ENCODE results near the gene ARHGEF17.

ARHGEF17 gene

GRCh38 chr11:73291196-73291595, 16.9 kb upstream of the ARHGEF17 start:
- no peak for TF ChIP-seq CTCF (IDR thresholded peaks at IDR 0.05)
- H3K4me2 ChIP-seq (ENCODE audit: low read length) = no peak overlapping the region

GRCh38 chr11:73291781-73292524, 16.1 kb upstream of the ARHGEF17 start:
- no peaks in the 10 kb centered on the region for H3K9me3 ChIP-seq (ENCODE audit: control insufficient read depth, low read length)
- no peak overlapping the region for H3K27ac ChIP-seq
- H3K27me3 ChIP-seq (ENCODE audit: control insufficient read depth, insufficient read depth, low read length) = no peaks in the 10 kb centered on the region
- H3K4me1 ChIP-seq = no peaks in the 10 kb centered on the region
- no peak overlapping the region for H3K4me2 ChIP-seq (ENCODE audit: low read length)
- no peaks in the 10 kb centered on the region for H3K79me2 ChIP-seq
- H2AFZ ChIP-seq = no peak overlapping the region
- no peak overlapping the region for H3K4me3 ChIP-seq (ENCODE audit: low read depth, low read length)
- no peak overlapping the region for H3K9ac ChIP-seq
- no peak for TF ChIP-seq CTCF (IDR thresholded peaks at IDR 0.05)
- H3K36me3 ChIP-seq (ENCODE audit: control insufficient read depth, insufficient read depth, low read length) = no peaks in the 10 kb centered on the region

More at GRCh38 chr11:73291196-73291595, 16.9 kb upstream of the ARHGEF17 start:
- Histone ChIP-seq H3K27ac (no peak overlapping the region), H3K4me1 (no peaks in the 10 kb centered on the region), H3K4me3 (ENCODE audit: low read depth, low read length) (no peak overlapping the region), H3K9ac (no peak overlapping the region), H3K27me3 (ENCODE audit: control insufficient read depth, insufficient read depth, low read length) (no peaks in the 10 kb centered on the region), H3K36me3 (ENCODE audit: control insufficient read depth, insufficient read depth, low read length) (no peaks in the 10 kb centered on the region), H2AFZ (no peak overlapping the region), H3K79me2 (no peaks in the 10 kb centered on the region), H3K9me3 (ENCODE audit: control insufficient read depth, low read length) (no peaks in the 10 kb centered on the region)

- no peak overlapping the region for H3K4me2 ChIP-seq (ENCODE audit: low read length)
- no peaks in the 10 kb centered on the region for H3K9me3 ChIP-seq (ENCODE audit: control insufficient read depth, low read length)
- H3K36me3 ChIP-seq (ENCODE audit: control insufficient read depth, insufficient read depth, low read length) = no peaks in the 10 kb centered on the region
- H3K4me3 ChIP-seq (ENCODE audit: low read depth, low read length) = no peak overlapping the region
- TF ChIP-seq CTCF (IDR thresholded peaks at IDR 0.05) = no peak
- H3K27me3 ChIP-seq (ENCODE audit: control insufficient read depth, insufficient read depth, low read length) = no peaks in the 10 kb centered on the region
- no peaks in the 10 kb centered on the region for H3K79me2 ChIP-seq
- no peak overlapping the region for H3K27ac ChIP-seq
- H3K4me1 ChIP-seq = no peaks in the 10 kb centered on the region
- no peak overlapping the region for H3K9ac ChIP-seq
- H2AFZ ChIP-seq = no peak overlapping the region
These were observed 15.6 kb upstream of the ARHGEF17 start for GRCh38 chr11:73292525-73292894.

- Histone ChIP-seq H3K79me2 (no peaks in the 10 kb centered on the region), H3K27me3 (ENCODE audit: control insufficient read depth, insufficient read depth, low read length) (no peaks in the 10 kb centered on the region), H3K4me3 (ENCODE audit: low read depth, low read length) (no peak overlapping the region), H3K9ac (no peak overlapping the region), H3K9me3 (ENCODE audit: control insufficient read depth, low read length) (no peaks in the 10 kb centered on the region), H3K4me1 (no peaks in the 10 kb centered on the region), H3K36me3 (ENCODE audit: control insufficient read depth, insufficient read depth, low read length) (no peaks in the 10 kb centered on the region), H3K27ac (no peak overlapping the region), H3K4me2 (ENCODE audit: low read length) (no peak overlapping the region), H2AFZ (no peak overlapping the region)
- no peak for TF ChIP-seq CTCF (IDR thresholded peaks at IDR 0.05)
These were observed 14.6 kb upstream of the ARHGEF17 start for GRCh38 chr11:73293356-73293936.

- no peaks in the 10 kb centered on the region for H3K9me3 ChIP-seq (ENCODE audit: control insufficient read depth, low read length)
- H2AFZ ChIP-seq = no peak overlapping the region
- H3K9ac ChIP-seq = no peak overlapping the region
- H3K4me1 ChIP-seq = no peaks in the 10 kb centered on the region
- no peak overlapping the region for H3K4me3 ChIP-seq (ENCODE audit: low read depth, low read length)
- no peak overlapping the region for H3K4me2 ChIP-seq (ENCODE audit: low read length)
- H3K27ac ChIP-seq = no peak overlapping the region
- no peaks in the 10 kb centered on the region for H3K36me3 ChIP-seq (ENCODE audit: control insufficient read depth, insufficient read depth, low read length)
- H3K27me3 ChIP-seq (ENCODE audit: control insufficient read depth, insufficient read depth, low read length) = no peaks in the 10 kb centered on the region
- TF ChIP-seq CTCF (IDR thresholded peaks at IDR 0.05) = no peak
- H3K79me2 ChIP-seq = no peaks in the 10 kb centered on the region
These were observed 13.5 kb upstream of the ARHGEF17 start for GRCh38 chr11:73294604-73295003.

All from parathyroid adenoma (tissue), 2 donors.